GM19397 (cell line): ENCODE measurements around the gene NFASC.

ENCODE experiments used
- ATAC-seq: cut with Tn5 transposase; IDR thresholded peaks from one replicate; pipeline ENCODE4 v1.9.1; 2021; ENCODE audit warnings: mild to moderate bottlenecking, moderate library complexity; ENCODE audit not compliant: unreplicated experiment

The NFASC gene

GRCh38 chr1:204870160-204870912 lies at the start of gene NFASC:
NFASC (plus strand) TSS chr1:204870862; CDS start chr1:204944316, 73,454 bp downstream.
- no peak for ATAC-seq

- ATAC-seq, result no peak
Measured at GRCh38 chr1:204821476-204821875, 49.2 kb upstream of the NFASC start.

DNA sequence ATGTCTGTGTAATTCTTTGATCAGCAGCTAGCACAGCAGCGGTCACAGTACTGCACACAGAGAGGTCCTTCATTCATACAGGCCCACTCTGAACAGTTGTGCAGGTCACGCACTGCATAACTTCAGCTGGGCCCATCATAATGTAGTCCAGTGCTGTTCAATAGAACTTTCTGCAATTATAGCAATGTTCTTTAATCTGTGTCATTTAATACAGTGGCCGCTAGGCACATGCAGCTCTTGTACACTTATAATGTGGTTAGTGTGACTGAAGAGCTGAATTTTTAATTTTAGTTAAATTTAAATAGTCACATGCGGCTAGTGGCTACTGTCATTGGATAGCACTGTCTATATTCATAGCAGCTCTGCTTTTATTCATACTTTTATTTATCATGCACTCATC lies 48.7 kb upstream of the NFASC start:
- ATAC-seq, result no peak

DNA sequence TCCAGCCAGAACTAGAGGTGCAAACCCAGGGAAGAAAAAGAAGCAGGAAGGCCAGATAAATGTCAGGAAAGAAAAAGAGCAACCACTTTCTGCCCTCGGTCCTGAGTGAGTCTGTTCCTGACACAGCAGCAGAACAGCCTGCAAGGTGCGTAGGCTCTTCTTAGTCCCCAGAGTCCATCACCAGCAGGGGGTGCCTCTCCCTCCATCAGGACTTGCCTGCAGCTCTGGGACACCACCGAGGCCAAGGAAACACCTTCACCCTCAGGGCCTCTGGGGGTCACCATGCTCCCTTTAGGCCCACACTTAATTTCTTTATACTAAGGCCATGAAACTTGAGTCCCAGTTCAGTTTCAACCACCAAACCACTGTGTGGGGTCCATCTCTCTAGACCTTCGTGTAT lies 43.7 kb upstream of the NFASC start:
- ATAC-seq, result no peak

DNA sequence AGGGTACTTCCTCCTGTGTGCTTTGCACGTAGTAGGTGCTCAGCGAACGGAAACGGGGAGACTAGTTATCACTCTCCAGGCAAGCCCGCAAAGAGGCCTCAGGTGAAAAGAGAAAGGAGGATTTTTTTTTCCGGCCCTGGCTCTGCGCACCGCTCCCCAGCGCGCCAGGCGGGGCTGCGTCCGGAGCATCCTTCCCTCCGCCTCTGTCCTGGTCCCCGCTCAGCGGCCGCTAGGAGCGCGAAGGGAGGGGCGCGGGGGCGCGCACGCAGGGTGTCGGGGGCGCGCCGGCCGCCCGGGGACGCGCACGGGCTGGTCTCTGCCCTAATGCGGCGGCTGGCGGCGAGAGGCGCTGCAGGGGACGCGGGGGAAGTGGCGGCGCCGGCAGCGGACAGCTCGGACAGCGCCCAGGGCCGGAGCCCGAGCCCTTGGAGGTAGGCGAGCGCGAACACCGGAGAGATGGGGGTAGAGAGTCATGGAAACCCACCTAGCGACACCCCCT lies 42.3 kb upstream of the NFASC start:
- ATAC-seq, result no peak

GRCh38 chr1:204829133-204829825 lies 41.4 kb upstream of the NFASC start:
- ATAC-seq, result no peak

DNA sequence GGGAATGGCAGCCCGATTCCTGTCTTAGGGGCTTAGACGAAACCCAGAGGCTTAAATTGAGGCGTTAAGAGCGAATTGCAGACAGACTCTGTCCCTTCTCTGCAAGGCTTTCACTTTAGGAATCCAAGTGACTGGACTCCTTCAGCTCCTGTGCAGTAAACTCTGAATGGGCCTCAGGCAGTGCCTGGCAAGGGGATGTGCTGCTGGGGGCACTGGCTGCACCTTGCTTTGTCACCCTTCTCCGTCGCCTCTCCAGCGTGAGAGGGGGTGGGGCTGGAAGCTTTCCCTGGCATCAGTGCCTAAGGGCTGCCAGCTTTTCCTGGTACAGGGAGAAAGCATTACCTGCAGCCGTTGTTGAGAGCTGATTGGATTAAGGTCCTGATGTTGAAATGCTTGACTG lies 39.9 kb upstream of the NFASC start:
- no peak for ATAC-seq

GRCh38 chr1:204831186-204831585 lies 39.5 kb upstream of the NFASC start:
- ATAC-seq, result no peak

GRCh38 chr1:204834336-204834735 lies 36.3 kb upstream of the NFASC start:
- ATAC-seq, result no peak

DNA sequence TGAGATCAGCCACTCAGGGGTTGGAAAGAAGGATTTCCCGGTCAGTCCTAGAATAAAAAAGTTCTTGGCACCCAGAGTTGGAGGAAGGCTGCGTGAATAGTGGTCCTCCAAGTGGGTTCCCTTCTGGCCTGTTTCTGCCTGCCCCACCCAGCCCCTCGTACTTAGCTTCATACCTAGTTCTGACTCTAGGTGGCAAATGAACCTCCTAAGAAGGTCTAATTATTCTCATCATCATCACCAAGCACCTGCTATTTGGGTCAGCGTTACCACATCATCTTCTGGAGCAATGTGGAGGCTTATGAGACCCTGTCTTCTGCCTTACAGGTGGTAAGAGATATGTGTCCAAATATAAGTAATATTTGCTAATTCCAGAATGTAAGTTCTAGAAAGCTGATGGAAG lies 35.9 kb upstream of the NFASC start:
- no peak for ATAC-seq

- no peak for ATAC-seq
Measured at GRCh38 chr1:204835737-204836136, 34.9 kb upstream of the NFASC start.

GRCh38 chr1:204836856-204837255 lies 33.8 kb upstream of the NFASC start:
- ATAC-seq, result no peak

DNA sequence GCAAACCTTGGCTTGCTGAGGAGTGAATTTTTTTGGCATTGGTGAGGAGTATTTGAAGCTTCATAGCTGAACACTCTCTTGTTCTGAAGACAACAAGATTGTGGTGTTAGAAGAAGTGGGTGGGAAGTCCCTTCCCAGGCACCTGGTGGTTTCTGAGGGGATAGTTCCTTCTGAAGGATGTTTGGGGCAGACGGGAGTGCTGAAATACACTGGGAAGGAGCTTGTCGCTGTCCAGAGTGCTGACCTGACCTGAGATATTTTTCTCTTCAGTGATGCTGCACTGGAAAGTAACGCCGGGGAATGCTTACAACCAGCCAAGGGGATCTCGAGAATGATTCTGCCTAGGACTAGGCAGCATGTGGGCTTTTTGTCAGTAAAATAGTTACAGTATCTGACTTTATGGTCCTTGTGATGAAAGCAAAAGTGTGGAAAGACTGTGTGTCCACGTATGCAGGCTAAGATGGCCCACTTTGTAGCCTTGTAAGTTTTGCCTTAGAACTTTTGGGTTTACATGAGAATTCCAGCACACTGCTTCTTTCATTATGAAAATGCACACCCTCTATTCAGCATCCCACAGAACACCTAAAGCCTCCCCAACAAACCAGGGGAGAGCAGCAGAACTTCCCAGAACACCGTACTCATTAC lies 33.1 kb upstream of the NFASC start:
- ATAC-seq, result no peak

DNA sequence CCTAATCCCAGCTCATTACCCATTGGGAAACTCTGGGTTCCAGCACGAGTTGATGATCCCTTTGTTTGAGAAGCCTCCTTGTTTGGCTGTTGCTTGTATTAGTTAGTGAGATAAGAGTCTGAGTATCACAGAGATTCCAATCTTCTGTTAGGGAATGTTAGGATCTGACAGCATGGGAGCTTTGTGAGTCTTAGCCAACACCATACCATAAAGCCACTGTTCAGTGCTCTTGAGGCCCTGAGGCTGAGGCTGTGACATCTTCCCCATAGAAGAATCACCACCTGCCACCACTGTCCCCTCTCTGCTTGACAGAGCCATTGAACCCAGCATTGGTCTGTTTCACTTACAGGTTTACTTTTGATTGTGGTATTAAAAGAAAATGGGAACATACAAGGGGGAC lies 29.3 kb upstream of the NFASC start:
- ATAC-seq, result no peak

DNA sequence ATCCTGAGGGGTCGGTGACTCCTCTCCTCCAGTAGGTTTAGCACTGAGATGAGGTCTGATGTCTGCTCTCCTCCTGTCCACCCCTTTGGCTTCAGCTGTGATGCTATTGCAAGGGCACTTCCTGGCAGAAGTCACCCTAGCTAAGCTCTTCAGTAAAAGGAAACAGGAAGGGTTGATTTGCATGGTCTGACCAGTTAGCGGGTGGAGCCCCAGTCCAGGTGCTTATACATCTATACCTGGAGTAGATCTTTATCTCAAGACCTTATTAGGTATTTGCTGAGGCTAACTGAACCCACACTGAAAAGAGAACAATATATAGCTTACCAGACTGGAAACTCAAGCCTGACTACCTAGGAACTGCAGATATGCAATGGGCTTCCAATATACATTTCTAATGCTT lies 28.9 kb upstream of the NFASC start:
- no peak for ATAC-seq

GRCh38 chr1:204842369-204842768 lies 28.3 kb upstream of the NFASC start:
- ATAC-seq, result no peak

DNA sequence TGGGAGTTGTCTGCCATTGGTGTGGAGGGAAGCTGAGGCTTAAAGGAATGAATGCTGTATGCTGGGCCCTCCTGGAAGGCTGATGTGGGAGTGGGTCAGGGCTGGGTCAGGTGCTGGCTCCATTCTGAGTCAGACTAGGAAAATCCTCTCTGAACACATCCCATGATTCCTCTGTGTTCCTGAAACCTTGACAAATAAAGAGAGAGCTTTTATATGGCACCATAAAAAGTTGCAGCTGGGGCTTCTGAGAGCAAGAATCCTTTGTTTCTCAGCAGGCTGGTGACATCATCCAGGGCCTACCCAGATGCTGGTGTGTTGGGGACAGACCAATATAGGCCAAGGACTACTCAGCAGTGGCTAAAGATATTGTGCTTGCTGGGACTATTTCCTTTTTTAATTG lies 27.8 kb upstream of the NFASC start:
- no peak for ATAC-seq

- ATAC-seq, result no peak
Measured at GRCh38 chr1:204846546-204846945, 24.1 kb upstream of the NFASC start.

DNA sequence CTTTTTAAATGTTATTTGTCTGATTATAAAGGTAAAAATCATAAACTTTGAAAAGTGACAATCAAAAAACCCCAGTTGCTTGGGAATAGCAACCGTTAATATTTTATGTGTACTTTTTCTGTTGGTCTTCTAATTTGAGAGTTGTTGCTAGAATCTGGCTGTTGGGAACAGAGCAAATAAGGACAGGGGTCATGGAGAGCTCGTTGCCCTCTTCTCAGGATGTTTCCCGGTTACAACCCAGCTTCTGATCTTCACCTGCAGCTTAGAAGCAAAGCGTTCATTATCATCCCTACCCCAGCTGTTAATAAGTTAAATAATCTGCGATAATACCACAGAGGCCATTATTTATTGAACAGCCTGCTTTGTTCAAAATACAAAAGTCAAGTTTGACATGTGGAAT lies 22.1 kb upstream of the NFASC start:
- no peak for ATAC-seq

- ATAC-seq, result no peak
Measured at GRCh38 chr1:204852854-204853253, 17.8 kb upstream of the NFASC start.

- no peak for ATAC-seq
Measured at GRCh38 chr1:204853436-204853835, 17.2 kb upstream of the NFASC start.

DNA sequence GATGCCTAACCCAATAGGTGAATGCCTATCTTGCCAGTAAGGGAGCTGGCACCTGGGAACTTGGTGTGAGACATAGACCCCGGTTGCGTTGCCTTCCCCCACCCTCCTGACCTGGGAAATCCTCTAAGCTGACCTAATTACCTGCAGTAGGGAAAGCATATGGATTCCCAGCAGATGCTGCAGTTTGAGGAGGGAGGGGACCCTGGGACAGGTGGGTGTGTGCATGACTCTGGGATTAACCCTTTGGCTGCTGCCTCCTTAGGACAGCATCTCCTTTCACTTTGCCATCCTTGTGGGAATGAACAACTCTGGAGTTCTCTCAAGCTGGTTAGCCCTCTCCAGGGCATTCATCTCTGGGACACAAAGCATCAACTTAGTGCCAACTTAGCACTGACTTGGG lies 16.4 kb upstream of the NFASC start:
- ATAC-seq, result no peak
